Measurements from ENCODE around the gene SPEG. TPM values are rescaled to one million over a fixed set of nuclear protein-coding genes. Genes with fewer than 3 reads are reported as not detected.

SPEG gene
- total and polyA plus RNA-seq, 2 of the 13 experiments (the other 11 are each of a cell fraction or from before 2014, with no cell fraction given) = 0.18 to 0.24 TPM

GRCh38 chr2:219498280-219499057, 63.8 kb downstream of the SPEG start, which contains the start of gene GMPPA (continued):
- TF ChIP-seq ZNF609 (CRISPR knock-in tag; IDR thresholded peaks at IDR 0.05; ENCODE audit: borderline replicate concordance) (0 out of 2 replicates have a peak, but pooled peaks have one; percentile 31), ZNF292 (CRISPR knock-in tag; IDR thresholded peaks at IDR 0.05; ENCODE audit: borderline replicate concordance, low read depth) (no peak), KDM5B (CRISPR knock-in tag; IDR thresholded peaks at IDR 0.05; ENCODE audit: borderline replicate concordance) (peak; percentile 91), ZXDC (CRISPR knock-in tag; IDR thresholded peaks at IDR 0.05) (0 out of 2 replicates have a peak, but pooled peaks have one; percentile 12), KIAA2018 (CRISPR knock-in tag; IDR thresholded peaks at IDR 0.05; ENCODE audit: borderline replicate concordance) (peak; percentile 81; the same call in 1 of the 2 replicates), ZNF598 (CRISPR knock-in tag; IDR thresholded peaks at IDR 0.05; ENCODE audit: borderline replicate concordance) (peak; percentile 84; the same call in 1 of the 2 replicates), NBN (conservative IDR thresholded peaks at IDR 0.05) (no peak), ZFP91 (CRISPR knock-in tag; IDR thresholded peaks at IDR 0.05; ENCODE audit: borderline replicate concordance) (peak; percentile 86; the same call in 1 of the 2 replicates), ZNF446 (CRISPR knock-in tag; IDR thresholded peaks at IDR 0.05) (0 out of 2 replicates have a peak, but pooled peaks have one; percentile 1)
